Smooth muscle cell (in vitro differentiated cells): ENCODE results near the gene KIF3B. TPM values are rescaled to one million over a fixed set of nuclear protein-coding genes. Genes with fewer than 3 reads are reported as not detected.
A peak's percentile ranks its signal among the peaks of the same experiment; 100 is the strongest.

Experiments used
- DNase-seq: peaks from one replicate; lab custom pipeline; 2025; ENCODE audit not compliant: unreplicated experiment; lab: John Stamatoyannopoulos, UW
- H2AFZ ChIP-seq: fragments of 200-600 bp; sonication (generic); 2 replicates; pipeline ENCODE4 v1.6.0; 2016; ENCODE audit warnings: antibody characterized with exemption, low read depth, mild to moderate bottlenecking
- H3F3A ChIP-seq: fragments of 200-600 bp; sonication (generic); 2 replicates; pipeline ENCODE4 v1.6.0; 2017; ENCODE audit warnings: antibody characterized with exemption, low read depth
- H3K27ac ChIP-seq: fragments of 200-600 bp; sonication (generic); 2 replicates; pipeline ENCODE4 v1.5.1; 2016; ENCODE audit warnings: low read depth, mild to moderate bottlenecking
- H3K27me3 ChIP-seq: fragments of 200-600 bp; sonication (generic); 2 replicates; pipeline ENCODE4 v1.6.1; 2016; ENCODE audit warnings: low read depth, mild to moderate bottlenecking
- H3K36me3 ChIP-seq: fragments of 200-600 bp; sonication (generic); 2 replicates; pipeline ENCODE4 v1.5.1; 2016; ENCODE audit warnings: low read depth
- H3K4me1 ChIP-seq: fragments of 200-600 bp; sonication (generic); 2 replicates; pipeline ENCODE4 v1.5.1; 2016; ENCODE audit warnings: low read depth
- H3K4me2 ChIP-seq: fragments of 200-600 bp; sonication (generic); 2 replicates; pipeline ENCODE4 v1.6.0; 2016; ENCODE audit warnings: mild to moderate bottlenecking
- H3K4me3 ChIP-seq: fragments of 200-600 bp; sonication (generic); 2 replicates; pipeline ENCODE4 v1.5.1; 2016; ENCODE audit warnings: mild to moderate bottlenecking
- H3K79me2 ChIP-seq: fragments of 200-600 bp; sonication (generic); 2 replicates; pipeline ENCODE4 v1.6.0; 2016; ENCODE audit warnings: low read depth, mild to moderate bottlenecking
- H3K9ac ChIP-seq: fragments of 200-600 bp; sonication (generic); 2 replicates; pipeline ENCODE4 v1.6.0; 2016; ENCODE audit warnings: low read depth
- H3K9me3 ChIP-seq: fragments of 200-600 bp; sonication (generic); replicated peaks from 2 replicates; pipeline ENCODE4 v1.5.1; 2016; ENCODE audit warnings: low read depth
- H4K20me1 ChIP-seq: fragments of 200-600 bp; sonication (generic); 2 replicates; pipeline ENCODE4 v1.6.0; 2016; ENCODE audit warnings: low read depth
- CTCF ChIP-seq: fragments of 200-600 bp; sonication (generic); IDR thresholded peaks from 2 replicates; pipeline ENCODE4 v1.5.1; 2017; ENCODE audit warnings: borderline replicate concordance, mild to moderate bottlenecking, antibody characterized with exemption; ENCODE audit not compliant: insufficient read depth, poor library complexity, severe bottlenecking
- WGBS: methylation state at CpG from one replicate; pipeline ENCODE4 v1.1.7; 2016; ENCODE audit warnings: low lambda C conversion rate; 5-methylcytosine and 5-hydroxymethylcytosine counted together
- polyA plus RNA-seq: library from polyadenylated mRNA; unstranded; fragments of >200 nt; fragmentation: Nextera tagmentation; extraction: Ambion mirVana; gene quantifications from 2 replicates; pipeline ENCODE4 v1.2.1, GENCODE V29; 2016
- total RNA-seq: library from RNA; depleted of rRNA; stranded (reverse); fragments of >200 nt; gene quantifications from 2 replicates; pipeline ENCODE4 v1.2.3, GENCODE V29; 2014

KIF3B gene
- total and polyA plus RNA-seq, 2 experiments from 2014 or later = 8.2 to 20.0 TPM

- peak overlapping the region; percentile 80 for H3K27ac ChIP-seq
- no peaks in the 10 kb centered on the region for H3K9me3 ChIP-seq
- H3K36me3 ChIP-seq = peaks cover 6% of the 10 kb centered on the region
- H2AFZ ChIP-seq = no peak overlapping the region
- H3K27me3 ChIP-seq = no peaks in the 10 kb centered on the region
- 65% methylated on average over 6 of the region's 6 CpGs for WGBS
- no peak for DNase-seq
- no peak overlapping the region for H3K4me3 ChIP-seq
- H3K9ac ChIP-seq = no peak overlapping the region
- peak overlapping the region; percentile 34 for H3K4me2 ChIP-seq
- no peaks in the 10 kb centered on the region for H4K20me1 ChIP-seq
- H3K4me1 ChIP-seq = no peaks in the 10 kb centered on the region
- no peak for TF ChIP-seq CTCF
- no peaks in the 10 kb centered on the region for H3K79me2 ChIP-seq
- H3F3A ChIP-seq = peaks cover 23% of the 10 kb centered on the region
Measured at GRCh38 chr20:32325706-32326503, 48.5 kb downstream of the KIF3B start.

GRCh38 chr20:32326504-32326845 is 49.0 kb downstream of the KIF3B start:
- Histone ChIP-seq H4K20me1 (no peaks in the 10 kb centered on the region), H3K36me3 (peaks cover 8% of the 10 kb centered on the region), H3K27me3 (no peaks in the 10 kb centered on the region), H3K9ac (no peak overlapping the region), H3K27ac (peak overlapping the region; percentile 80), H3K4me2 (peak overlapping the region; percentile 34), H3K79me2 (no peaks in the 10 kb centered on the region), H3K9me3 (no peaks in the 10 kb centered on the region), H3F3A (peaks cover 23% of the 10 kb centered on the region), H3K4me3 (no peak overlapping the region), H3K4me1 (no peaks in the 10 kb centered on the region), H2AFZ (no peak overlapping the region)
- no peak for TF ChIP-seq CTCF
- no peak for DNase-seq
- WGBS = 41% methylated on average over 1 of the region's 1 CpG

DNA sequence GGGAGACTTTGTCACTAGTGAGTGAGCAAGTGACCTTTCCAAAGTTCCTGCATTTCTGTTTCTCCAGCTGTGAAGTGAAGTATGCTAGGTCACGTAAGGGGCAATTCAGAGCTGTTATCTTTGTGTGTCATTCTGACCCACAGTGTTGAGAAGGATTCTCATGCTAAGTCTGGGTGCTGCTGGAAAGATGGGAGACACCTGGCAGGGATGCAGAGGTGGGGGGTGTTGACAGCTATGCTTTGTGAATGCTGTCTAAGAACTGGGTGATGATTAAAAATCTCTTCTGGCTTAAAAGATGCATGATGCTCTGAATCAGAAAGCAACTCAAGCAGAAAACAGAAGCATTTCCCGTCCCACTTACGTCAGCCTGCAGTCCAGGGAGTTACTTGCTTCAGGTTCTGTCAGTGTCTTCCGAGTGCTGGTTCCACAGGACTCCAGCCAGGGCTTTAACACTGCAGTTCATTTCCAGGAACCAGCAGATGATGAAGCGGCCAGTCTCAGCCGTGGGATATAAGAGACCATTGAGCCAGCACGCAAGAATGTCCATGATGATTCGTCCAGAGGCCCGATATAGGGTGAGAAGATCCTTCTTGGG is 49.7 kb downstream of the KIF3B start:
- H3K9ac ChIP-seq = no peak overlapping the region
- peaks cover 8% of the 10 kb centered on the region for H3K36me3 ChIP-seq
- no peaks in the 10 kb centered on the region for H3K27me3 ChIP-seq
- no peak overlapping the region for H3K4me3 ChIP-seq
- 37% methylated on average over 9 of the region's 9 CpGs for WGBS
- H4K20me1 ChIP-seq = no peaks in the 10 kb centered on the region
- H2AFZ ChIP-seq = no peak overlapping the region
- no peaks in the 10 kb centered on the region for H3K4me1 ChIP-seq
- peak overlapping the region; percentile 80 for H3K27ac ChIP-seq
- peaks cover 27% of the 10 kb centered on the region for H3F3A ChIP-seq
- H3K4me2 ChIP-seq = peak overlapping the region; percentile 34
- no peak for TF ChIP-seq CTCF
- H3K9me3 ChIP-seq = no peaks in the 10 kb centered on the region
- no peaks in the 10 kb centered on the region for H3K79me2 ChIP-seq
- DNase-seq = no peak
